Measurements from ENCODE around the gene HIP1R.

HIP1R gene

GRCh38 chr12:122835750-122836026 lies 431 bp downstream of the HIP1R start:
- no peak for DNase-seq

- DNase-seq = no peak
Measured at GRCh38 chr12:122836027-122836921, 1.0 kb downstream of the HIP1R start.

GRCh38 chr12:122837306-122838265 lies 2.3 kb downstream of the HIP1R start:
- no peak for DNase-seq

GRCh38 chr12:122838841-122839240 lies 3.6 kb downstream of the HIP1R start:
- no peak for DNase-seq

GRCh38 chr12:122839907-122840554 lies 4.8 kb downstream of the HIP1R start:
- no peak for DNase-seq

GRCh38 chr12:122840580-122841513 lies 5.6 kb downstream of the HIP1R start:
- no peak for DNase-seq

GRCh38 chr12:122841544-122842321 lies 6.5 kb downstream of the HIP1R start:
- DNase-seq = no peak

- DNase-seq = no peak
Measured at GRCh38 chr12:122842505-122843405, 7.5 kb downstream of the HIP1R start.

- no peak for DNase-seq
Measured at GRCh38 chr12:122843455-122843854, 8.2 kb downstream of the HIP1R start.

GRCh38 chr12:122844366-122844971 lies 9.2 kb downstream of the HIP1R start:
- DNase-seq = no peak

- no peak for DNase-seq
Measured at GRCh38 chr12:122845041-122845864, 10.0 kb downstream of the HIP1R start.

- DNase-seq = no peak
Measured at GRCh38 chr12:122845865-122846621, 10.8 kb downstream of the HIP1R start.

- no peak for DNase-seq
Measured at GRCh38 chr12:122846622-122847515, 11.6 kb downstream of the HIP1R start.

- no peak for DNase-seq
Measured at GRCh38 chr12:122847516-122847836, 12.2 kb downstream of the HIP1R start.

- DNase-seq = no peak
Measured at GRCh38 chr12:122847921-122848421, 12.7 kb downstream of the HIP1R start.

- DNase-seq = no peak
Measured at GRCh38 chr12:122848471-122849351, 13.5 kb downstream of the HIP1R start.
